ENCODE data around the gene KMT2A. TPM values are rescaled to one million over a fixed set of nuclear protein-coding genes. Genes with fewer than 3 reads are reported as not detected.
A peak's percentile ranks its signal among the peaks of the same experiment; 100 is the strongest.
"Not testable (repeated sequence)": the region's sequence is repeated elsewhere in the genome, so short reads cannot be mapped to it uniquely, and the experiment has no call there.

KMT2A gene
- total RNA-seq, 1 donor from 2014 or later, result 56.8 TPM

DNA sequence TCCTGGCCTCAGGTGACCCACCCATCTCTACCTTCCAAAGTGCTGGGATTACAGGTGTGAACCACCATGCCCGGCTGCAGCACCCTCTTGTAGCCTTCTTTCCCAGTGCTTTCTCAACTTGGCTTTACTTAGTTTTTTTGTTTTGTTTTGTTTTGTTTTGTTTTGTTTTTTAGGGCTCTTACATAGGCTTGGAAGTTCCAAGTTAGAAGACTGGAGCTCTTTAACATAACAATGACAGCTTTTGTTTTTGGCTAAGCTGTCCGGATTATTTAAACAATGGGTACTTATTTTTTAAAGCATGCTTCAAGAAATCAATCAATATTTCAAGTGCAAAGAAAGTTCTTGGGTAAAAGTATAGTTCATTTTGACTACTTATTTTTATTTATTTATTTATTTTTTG lies 25.9 kb downstream of the KMT2A start:
- Mint-ChIP-seq H3K9me3 (ENCODE audit: unreplicated experiment) (no peaks in the 10 kb centered on the region), H3K36me3 (ENCODE audit: unreplicated experiment) (no peaks in the 10 kb centered on the region), H3K4me1 (ENCODE audit: unreplicated experiment) (no peaks in the 10 kb centered on the region), H3K27me3 (ENCODE audit: unreplicated experiment) (no peaks in the 10 kb centered on the region), H3K4me3 (ENCODE audit: unreplicated experiment) (no peak overlapping the region), H3K27ac (ENCODE audit: unreplicated experiment) (no peak overlapping the region)
- DNase-seq (ENCODE audit: extremely low spot score, unreplicated experiment), result no peak
- TF ChIP-seq, protein P1, sequence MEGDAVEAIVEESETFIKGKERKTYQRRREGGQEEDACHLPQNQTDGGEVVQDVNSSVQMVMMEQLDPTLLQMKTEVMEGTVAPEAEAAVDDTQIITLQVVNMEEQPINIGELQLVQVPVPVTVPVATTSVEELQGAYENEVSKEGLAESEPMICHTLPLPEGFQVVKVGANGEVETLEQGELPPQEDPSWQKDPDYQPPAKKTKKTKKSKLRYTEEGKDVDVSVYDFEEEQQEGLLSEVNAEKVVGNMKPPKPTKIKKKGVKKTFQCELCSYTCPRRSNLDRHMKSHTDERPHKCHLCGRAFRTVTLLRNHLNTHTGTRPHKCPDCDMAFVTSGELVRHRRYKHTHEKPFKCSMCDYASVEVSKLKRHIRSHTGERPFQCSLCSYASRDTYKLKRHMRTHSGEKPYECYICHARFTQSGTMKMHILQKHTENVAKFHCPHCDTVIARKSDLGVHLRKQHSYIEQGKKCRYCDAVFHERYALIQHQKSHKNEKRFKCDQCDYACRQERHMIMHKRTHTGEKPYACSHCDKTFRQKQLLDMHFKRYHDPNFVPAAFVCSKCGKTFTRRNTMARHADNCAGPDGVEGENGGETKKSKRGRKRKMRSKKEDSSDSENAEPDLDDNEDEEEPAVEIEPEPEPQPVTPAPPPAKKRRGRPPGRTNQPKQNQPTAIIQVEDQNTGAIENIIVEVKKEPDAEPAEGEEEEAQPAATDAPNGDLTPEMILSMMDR (IDR thresholded peaks at IDR 0.05), result no peak

DNA sequence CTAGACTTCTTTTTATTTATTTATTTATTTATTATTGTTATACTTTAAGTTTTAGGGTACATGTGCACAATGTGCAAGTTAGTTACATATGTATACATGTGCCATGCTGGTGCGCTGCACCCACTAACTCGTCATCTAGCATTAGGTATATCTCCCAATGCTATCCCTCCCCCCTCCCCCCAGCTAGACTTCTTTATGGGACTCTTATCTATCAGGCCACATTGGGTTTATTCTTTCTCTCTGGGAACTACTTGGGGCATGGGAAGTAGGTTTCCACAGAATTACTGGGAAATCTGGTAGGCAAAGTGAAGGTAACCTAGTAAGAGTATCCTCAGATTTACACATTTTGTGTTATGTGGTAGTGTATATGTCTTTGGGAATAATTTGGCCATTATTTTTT lies 32.7 kb downstream of the KMT2A start:
- not testable (repeated sequence) for DNase-seq (ENCODE audit: extremely low spot score, unreplicated experiment); H3K27ac Mint-ChIP-seq (ENCODE audit: unreplicated experiment); H3K27me3 Mint-ChIP-seq (ENCODE audit: unreplicated experiment); H3K4me1 Mint-ChIP-seq (ENCODE audit: unreplicated experiment); H3K9me3 Mint-ChIP-seq (ENCODE audit: unreplicated experiment); H3K4me3 Mint-ChIP-seq (ENCODE audit: unreplicated experiment)
- peaks cover 35% of the 10 kb centered on the region for H3K36me3 Mint-ChIP-seq (ENCODE audit: unreplicated experiment)

DNA sequence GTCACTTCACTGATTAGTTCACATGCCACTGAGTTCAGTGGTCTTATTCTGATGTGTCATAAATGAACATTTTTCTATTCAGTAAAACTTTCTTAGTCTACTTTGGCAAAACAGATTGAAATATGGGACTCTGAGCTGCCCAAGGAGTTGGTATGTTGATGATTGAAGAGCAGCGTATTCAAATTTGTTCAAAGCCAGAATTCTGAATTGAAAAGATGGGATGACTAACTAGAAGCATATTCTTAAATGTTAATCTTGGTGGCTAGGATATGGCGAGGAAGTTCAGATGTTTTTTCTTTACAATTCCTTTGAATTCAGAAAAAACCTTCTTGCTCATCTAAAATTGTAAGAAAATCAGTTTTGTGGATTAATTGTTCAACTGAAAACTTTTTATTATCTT lies 34.7 kb downstream of the KMT2A start:
- no peaks in the 10 kb centered on the region for H3K9me3 Mint-ChIP-seq (ENCODE audit: unreplicated experiment)
- no peak overlapping the region for H3K4me3 Mint-ChIP-seq (ENCODE audit: unreplicated experiment)
- H3K27ac Mint-ChIP-seq (ENCODE audit: unreplicated experiment), result no peak overlapping the region
- peaks cover 5% of the 10 kb centered on the region for H3K4me1 Mint-ChIP-seq (ENCODE audit: unreplicated experiment)
- DNase-seq (ENCODE audit: extremely low spot score, unreplicated experiment), result no peak
- peaks cover 39% of the 10 kb centered on the region for H3K36me3 Mint-ChIP-seq (ENCODE audit: unreplicated experiment)
- no peaks in the 10 kb centered on the region for H3K27me3 Mint-ChIP-seq (ENCODE audit: unreplicated experiment)
- TF ChIP-seq, protein P1 (IDR thresholded peaks at IDR 0.05), result no peak

DNA sequence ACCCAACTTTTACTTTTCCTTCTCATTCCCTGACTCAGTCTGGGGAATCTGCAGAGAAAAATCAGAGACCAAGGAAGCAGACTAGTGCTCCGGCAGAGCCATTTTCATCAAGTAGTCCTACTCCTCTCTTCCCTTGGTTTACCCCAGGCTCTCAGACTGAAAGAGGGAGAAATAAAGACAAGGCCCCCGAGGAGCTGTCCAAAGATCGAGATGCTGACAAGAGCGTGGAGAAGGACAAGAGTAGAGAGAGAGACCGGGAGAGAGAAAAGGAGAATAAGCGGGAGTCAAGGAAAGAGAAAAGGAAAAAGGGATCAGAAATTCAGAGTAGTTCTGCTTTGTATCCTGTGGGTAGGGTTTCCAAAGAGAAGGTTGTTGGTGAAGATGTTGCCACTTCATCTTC lies 37.2 kb downstream of the KMT2A start:
- Mint-ChIP-seq H3K36me3 (ENCODE audit: unreplicated experiment) (peaks cover 52% of the 10 kb centered on the region), H3K4me3 (ENCODE audit: unreplicated experiment) (no peak overlapping the region), H3K27me3 (ENCODE audit: unreplicated experiment) (no peaks in the 10 kb centered on the region), H3K9me3 (ENCODE audit: unreplicated experiment) (no peaks in the 10 kb centered on the region), H3K27ac (ENCODE audit: unreplicated experiment) (peak overlapping the region; percentile 19), H3K4me1 (ENCODE audit: unreplicated experiment) (peaks cover 5% of the 10 kb centered on the region)
- DNase-seq (ENCODE audit: extremely low spot score, unreplicated experiment), result no peak
- TF ChIP-seq, protein P1 (IDR thresholded peaks at IDR 0.05), result no peak

- no peaks in the 10 kb centered on the region for H3K9me3 Mint-ChIP-seq (ENCODE audit: unreplicated experiment)
- no peak for DNase-seq (ENCODE audit: extremely low spot score, unreplicated experiment)
- H3K4me1 Mint-ChIP-seq (ENCODE audit: unreplicated experiment), result peaks cover 5% of the 10 kb centered on the region
- peaks cover 58% of the 10 kb centered on the region for H3K36me3 Mint-ChIP-seq (ENCODE audit: unreplicated experiment)
- H3K27me3 Mint-ChIP-seq (ENCODE audit: unreplicated experiment), result no peaks in the 10 kb centered on the region
- peak overlapping the region; percentile 5 for H3K27ac Mint-ChIP-seq (ENCODE audit: unreplicated experiment)
- H3K4me3 Mint-ChIP-seq (ENCODE audit: unreplicated experiment), result no peak overlapping the region
- TF ChIP-seq, protein P1 (IDR thresholded peaks at IDR 0.05), result no peak
Measured at GRCh38 chr11:118476676-118477075, 40.4 kb downstream of the KMT2A start.

GRCh38 chr11:118481238-118481637 lies 44.9 kb downstream of the KMT2A start:
- not testable (repeated sequence) for H3K4me1 Mint-ChIP-seq (ENCODE audit: unreplicated experiment); H3K27me3 Mint-ChIP-seq (ENCODE audit: unreplicated experiment); DNase-seq (ENCODE audit: extremely low spot score, unreplicated experiment); H3K9me3 Mint-ChIP-seq (ENCODE audit: unreplicated experiment); H3K4me3 Mint-ChIP-seq (ENCODE audit: unreplicated experiment); H3K27ac Mint-ChIP-seq (ENCODE audit: unreplicated experiment)
- H3K36me3 Mint-ChIP-seq (ENCODE audit: unreplicated experiment), result peaks cover 58% of the 10 kb centered on the region

Data from osteocyte (in vitro differentiated cells).